ENCODE results near the gene PRRC2B.

- no peak for TF ChIP-seq CTCF (IDR thresholded peaks at IDR 0.05)
- TF ChIP-seq POLR2A (IDR thresholded peaks at IDR 0.05): no peak
Observed at GRCh38 chr9:131465401-131465800, 71.5 kb downstream of the PRRC2B start.

Data from right lobe of liver (tissue), 4 donors.